PC-3 (cell line): ENCODE measurements around the gene TJAP1.

Source experiments
- EZH2 ChIP-seq: fragments of 300-600 bp; sonication (generic); IDR thresholded peaks from one replicate; pipeline ENCODE4 v1.6.1; 2017; ENCODE audit warnings: antibody characterized with exemption, mild to moderate bottlenecking, low read length; ENCODE audit not compliant: unreplicated experiment
- EZH2phosphoT487 ChIP-seq: fragments of 300-600 bp; sonication (generic); IDR thresholded peaks from 2 replicates; pipeline ENCODE4 v1.6.1; 2018; ENCODE audit warnings: mild to moderate bottlenecking, antibody characterized with exemption, low read length, borderline replicate concordance
- TF ChIP-seq, protein P1 (sequence below): fragments of 300-600 bp; sonication (generic); conservative IDR thresholded peaks from 2 replicates; pipeline ENCODE4 v1.5.1; 2017; ENCODE audit warnings: antibody characterized with exemption, low read depth, mild to moderate bottlenecking, low read length

DNA sequence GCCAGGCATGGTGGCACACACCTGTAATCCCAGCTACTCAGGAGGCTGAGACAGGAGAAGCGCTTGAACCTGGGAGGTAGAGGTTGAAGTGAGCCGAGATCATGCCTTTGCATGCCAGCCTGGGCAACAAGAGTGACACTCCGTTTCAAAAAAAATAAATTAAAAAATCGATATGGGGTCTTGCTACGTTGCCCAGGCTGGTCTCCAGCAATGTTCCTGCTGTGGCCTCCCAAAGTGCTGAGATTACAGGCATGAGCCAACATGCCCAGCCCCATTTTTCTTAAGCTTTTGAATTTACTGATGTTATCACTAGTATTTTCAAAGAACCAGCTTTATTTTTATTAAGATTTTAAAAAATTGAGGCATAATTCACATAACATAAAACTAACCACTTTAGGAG, 63.1 kb downstream of the TJAP1 start:
- TF ChIP-seq EZH2phosphoT487: no peak
- TF ChIP-seq, protein P1, sequence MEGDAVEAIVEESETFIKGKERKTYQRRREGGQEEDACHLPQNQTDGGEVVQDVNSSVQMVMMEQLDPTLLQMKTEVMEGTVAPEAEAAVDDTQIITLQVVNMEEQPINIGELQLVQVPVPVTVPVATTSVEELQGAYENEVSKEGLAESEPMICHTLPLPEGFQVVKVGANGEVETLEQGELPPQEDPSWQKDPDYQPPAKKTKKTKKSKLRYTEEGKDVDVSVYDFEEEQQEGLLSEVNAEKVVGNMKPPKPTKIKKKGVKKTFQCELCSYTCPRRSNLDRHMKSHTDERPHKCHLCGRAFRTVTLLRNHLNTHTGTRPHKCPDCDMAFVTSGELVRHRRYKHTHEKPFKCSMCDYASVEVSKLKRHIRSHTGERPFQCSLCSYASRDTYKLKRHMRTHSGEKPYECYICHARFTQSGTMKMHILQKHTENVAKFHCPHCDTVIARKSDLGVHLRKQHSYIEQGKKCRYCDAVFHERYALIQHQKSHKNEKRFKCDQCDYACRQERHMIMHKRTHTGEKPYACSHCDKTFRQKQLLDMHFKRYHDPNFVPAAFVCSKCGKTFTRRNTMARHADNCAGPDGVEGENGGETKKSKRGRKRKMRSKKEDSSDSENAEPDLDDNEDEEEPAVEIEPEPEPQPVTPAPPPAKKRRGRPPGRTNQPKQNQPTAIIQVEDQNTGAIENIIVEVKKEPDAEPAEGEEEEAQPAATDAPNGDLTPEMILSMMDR: no peak
- no peak for TF ChIP-seq EZH2
